WTC11 (cell line): Measurements from ENCODE around the gene NETO2. TPM values are rescaled to one million over a fixed set of nuclear protein-coding genes. Genes with fewer than 3 reads are reported as not detected.

Experiments
- ATAC-seq: fragments of 200-7000 bp; cut with Tn5 transposase; 2 replicates; pipeline ENCODE4 v1.10.0; 2021; ENCODE audit warnings: mild to moderate bottlenecking, moderate library complexity
- CTCF ChIA-PET: fragments of 300-600 bp; sonication (Branson Sonifier 250); formaldehyde crosslinking; loops from one replicate; lab custom pipeline; 2021; ENCODE audit warnings: antibody characterized with exemption; lab: Charles Lee
- POLR2A ChIA-PET: fragments of 350-600 bp; sonication (Branson Sonifier 250); formaldehyde crosslinking; loops from one replicate; lab custom pipeline; 2021; ENCODE audit warnings: antibody characterized with exemption; lab: Charles Lee
- DNase-seq: peaks from one replicate; pipeline ENCODE4 v3.0.0; 2021; ENCODE audit warnings: low spot score
- H3K27ac Mint-ChIP-seq: 2 replicates; pipeline ENCODE4 v1.8.0; 2021; ENCODE audit warnings: mixed read lengths
- H3K27me3 Mint-ChIP-seq: 2 replicates; pipeline ENCODE4 v1.8.0; 2021; ENCODE audit warnings: low read depth, mild to moderate bottlenecking, moderate library complexity, mixed read lengths
- H3K36me3 Mint-ChIP-seq: 2 replicates; pipeline ENCODE4 v1.8.0; 2021; ENCODE audit warnings: mixed read lengths
- H3K4me1 Mint-ChIP-seq: 2 replicates; pipeline ENCODE4 v1.8.0; 2022; ENCODE audit warnings: mixed read lengths
- H3K4me3 Mint-ChIP-seq: 2 replicates; pipeline ENCODE4 v1.8.0; 2021; ENCODE audit warnings: mild to moderate bottlenecking, moderate library complexity, mixed read lengths
- H3K9me3 Mint-ChIP-seq: 2 replicates; pipeline ENCODE4 v1.8.0; 2021; ENCODE audit warnings: mixed read lengths
- CBFB ChIP-seq: sonication (generic); formaldehyde crosslinking; IDR thresholded peaks from 2 replicates; pipeline ENCODE4 v1.8.1; 2022; ENCODE audit warnings: mild to moderate bottlenecking, low read depth, missing genetic modification reagents
- MYBL2 ChIP-seq: sonication (generic); formaldehyde crosslinking; IDR thresholded peaks from 2 replicates; pipeline ENCODE4 v1.8.1; 2023; ENCODE audit warnings: mild to moderate bottlenecking, moderate library complexity, missing genetic modification reagents
- NFATC4 ChIP-seq: fragments of 250-450 bp; sonication (Bioruptor Pico); IDR thresholded peaks from 2 replicates; pipeline ENCODE4 v1.9.0; 2021; ENCODE audit warnings: mild to moderate bottlenecking
- SMAD4 ChIP-seq: sonication (generic); formaldehyde crosslinking; IDR thresholded peaks from 2 replicates; pipeline ENCODE4 v1.8.0; 2022; ENCODE audit warnings: mild to moderate bottlenecking, missing genetic modification reagents
- ZNF219 ChIP-seq: sonication (generic); formaldehyde crosslinking; IDR thresholded peaks from 2 replicates; pipeline ENCODE4 v1.8.0; 2023; ENCODE audit warnings: missing genetic modification reagents, mild to moderate bottlenecking, borderline replicate concordance
- ZNF396 ChIP-seq: fragments of 250-450 bp; sonication (Bioruptor Pico); IDR thresholded peaks from 2 replicates; pipeline ENCODE4 v1.8.0; 2021; ENCODE audit warnings: mild to moderate bottlenecking, moderate library complexity, borderline replicate concordance
- total RNA-seq: library from RNA; stranded (reverse); gene quantifications from 3 replicates; pipeline ENCODE4 v1.2.3, GENCODE V29; 2021
- TF ChIP-seq, protein P1 (sequence below): sonication (generic); formaldehyde crosslinking; IDR thresholded peaks from 2 replicates; pipeline ENCODE4 v1.8.1; 2023; ENCODE audit warnings: mild to moderate bottlenecking, missing genetic modification reagents
- TF ChIP-seq, protein P2 (sequence below): sonication (generic); formaldehyde crosslinking; IDR thresholded peaks from 2 replicates; pipeline ENCODE4 v1.8.0; 2022; ENCODE audit warnings: mild to moderate bottlenecking, missing genetic modification reagents
- TF ChIP-seq, protein P3 (sequence below): sonication (generic); formaldehyde crosslinking; IDR thresholded peaks from 2 replicates; pipeline ENCODE4 v1.8.1; 2023; ENCODE audit warnings: mild to moderate bottlenecking, missing genetic modification reagents, moderate library complexity
- TF ChIP-seq, protein P4 (sequence below): sonication (generic); formaldehyde crosslinking; IDR thresholded peaks from 2 replicates; pipeline ENCODE4 v1.8.0; 2022; ENCODE audit warnings: mild to moderate bottlenecking, missing genetic modification reagents
- TF ChIP-seq, protein P5 (sequence below): fragments of 250-450 bp; sonication (Bioruptor Pico); IDR thresholded peaks from 2 replicates; pipeline ENCODE4 v1.9.0; 2021; ENCODE audit warnings: mild to moderate bottlenecking
- TF ChIP-seq, protein P6 (sequence below): sonication (generic); formaldehyde crosslinking; IDR thresholded peaks from 2 replicates; pipeline ENCODE4 v1.8.0; 2022; ENCODE audit warnings: missing genetic modification reagents

Gene NETO2
- total RNA-seq, 1 experiment from 2014 or later: 21.8 TPM

DNA sequence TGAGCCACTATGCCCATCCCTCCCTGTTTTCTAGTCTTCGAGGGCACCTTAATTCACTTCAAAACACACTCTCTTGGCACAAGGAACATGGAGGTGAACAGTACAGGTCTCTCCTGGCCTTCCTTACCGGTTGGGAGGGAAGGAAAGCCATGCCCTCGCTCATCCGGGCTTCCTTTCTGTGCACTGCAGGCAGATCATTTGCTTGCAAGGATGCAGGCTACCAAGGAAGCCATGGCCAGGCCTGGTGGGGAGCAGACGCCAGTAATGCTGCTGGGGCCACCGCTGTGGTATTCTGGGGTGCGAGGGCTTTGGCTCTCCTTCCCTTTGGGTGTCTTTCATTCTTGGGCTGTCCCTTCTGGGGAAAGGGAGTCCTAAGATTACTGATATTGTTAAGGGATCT is 89.4 kb downstream of the NETO2 start (continued):
- TF ChIP-seq, protein P1, sequence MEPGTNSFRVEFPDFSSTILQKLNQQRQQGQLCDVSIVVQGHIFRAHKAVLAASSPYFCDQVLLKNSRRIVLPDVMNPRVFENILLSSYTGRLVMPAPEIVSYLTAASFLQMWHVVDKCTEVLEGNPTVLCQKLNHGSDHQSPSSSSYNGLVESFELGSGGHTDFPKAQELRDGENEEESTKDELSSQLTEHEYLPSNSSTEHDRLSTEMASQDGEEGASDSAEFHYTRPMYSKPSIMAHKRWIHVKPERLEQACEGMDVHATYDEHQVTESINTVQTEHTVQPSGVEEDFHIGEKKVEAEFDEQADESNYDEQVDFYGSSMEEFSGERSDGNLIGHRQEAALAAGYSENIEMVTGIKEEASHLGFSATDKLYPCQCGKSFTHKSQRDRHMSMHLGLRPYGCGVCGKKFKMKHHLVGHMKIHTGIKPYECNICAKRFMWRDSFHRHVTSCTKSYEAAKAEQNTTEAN (CRISPR knock-in tag): no peak
- TF ChIP-seq, protein P2, sequence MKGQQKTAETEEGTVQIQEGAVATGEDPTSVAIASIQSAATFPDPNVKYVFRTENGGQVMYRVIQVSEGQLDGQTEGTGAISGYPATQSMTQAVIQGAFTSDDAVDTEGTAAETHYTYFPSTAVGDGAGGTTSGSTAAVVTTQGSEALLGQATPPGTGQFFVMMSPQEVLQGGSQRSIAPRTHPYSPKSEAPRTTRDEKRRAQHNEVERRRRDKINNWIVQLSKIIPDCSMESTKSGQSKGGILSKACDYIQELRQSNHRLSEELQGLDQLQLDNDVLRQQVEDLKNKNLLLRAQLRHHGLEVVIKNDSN (CRISPR knock-in tag): no peak

DNA sequence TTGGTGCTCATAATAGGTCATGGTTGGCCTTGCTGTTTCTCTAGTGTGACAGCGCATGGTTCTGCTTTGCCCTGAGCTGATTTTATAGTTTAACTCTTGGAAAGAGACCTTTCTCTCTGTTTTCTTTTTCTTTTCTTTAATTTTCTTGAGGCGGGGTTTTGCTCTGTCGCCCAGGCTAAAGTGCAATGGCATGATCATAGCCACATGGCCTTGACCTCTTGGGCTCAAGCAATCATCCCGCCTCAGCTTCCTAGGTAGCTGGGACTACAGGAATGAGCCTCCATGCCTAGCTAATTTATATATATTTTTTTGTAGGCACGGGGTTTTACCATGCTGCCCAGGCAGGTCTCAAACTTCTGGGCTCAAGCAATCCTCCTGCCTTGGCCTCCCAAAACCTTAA is 89.8 kb downstream of the NETO2 start:
- Mint-ChIP-seq H3K4me1 (no peaks in the 10 kb centered on the region), H3K36me3 (no peaks in the 10 kb centered on the region), H3K27ac (no peak overlapping the region), H3K27me3 (no peaks in the 10 kb centered on the region), H3K9me3 (no peaks in the 10 kb centered on the region), H3K4me3 (no peak overlapping the region)
- ATAC-seq (no peak), DNase-seq (no peak)
- CTCF ChIA-PET: no interaction called here
- POLR2A ChIA-PET: no interaction called here
- TF ChIP-seq, protein P3, sequence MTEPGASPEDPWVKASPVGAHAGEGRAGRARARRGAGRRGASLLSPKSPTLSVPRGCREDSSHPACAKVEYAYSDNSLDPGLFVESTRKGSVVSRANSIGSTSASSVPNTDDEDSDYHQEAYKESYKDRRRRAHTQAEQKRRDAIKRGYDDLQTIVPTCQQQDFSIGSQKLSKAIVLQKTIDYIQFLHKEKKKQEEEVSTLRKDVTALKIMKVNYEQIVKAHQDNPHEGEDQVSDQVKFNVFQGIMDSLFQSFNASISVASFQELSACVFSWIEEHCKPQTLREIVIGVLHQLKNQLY (CRISPR knock-in tag): no peak
- TF ChIP-seq MYBL2 (CRISPR knock-in tag) (no peak), ZNF219 (CRISPR knock-in tag) (no peak), CBFB (no peak), SMAD4 (CRISPR knock-in tag) (no peak), NFATC4 (CRISPR knock-in tag) (no peak)
- TF ChIP-seq, protein P4, sequence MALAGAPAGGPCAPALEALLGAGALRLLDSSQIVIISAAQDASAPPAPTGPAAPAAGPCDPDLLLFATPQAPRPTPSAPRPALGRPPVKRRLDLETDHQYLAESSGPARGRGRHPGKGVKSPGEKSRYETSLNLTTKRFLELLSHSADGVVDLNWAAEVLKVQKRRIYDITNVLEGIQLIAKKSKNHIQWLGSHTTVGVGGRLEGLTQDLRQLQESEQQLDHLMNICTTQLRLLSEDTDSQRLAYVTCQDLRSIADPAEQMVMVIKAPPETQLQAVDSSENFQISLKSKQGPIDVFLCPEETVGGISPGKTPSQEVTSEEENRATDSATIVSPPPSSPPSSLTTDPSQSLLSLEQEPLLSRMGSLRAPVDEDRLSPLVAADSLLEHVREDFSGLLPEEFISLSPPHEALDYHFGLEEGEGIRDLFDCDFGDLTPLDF (CRISPR knock-in tag): no peak
- TF ChIP-seq, protein P5, sequence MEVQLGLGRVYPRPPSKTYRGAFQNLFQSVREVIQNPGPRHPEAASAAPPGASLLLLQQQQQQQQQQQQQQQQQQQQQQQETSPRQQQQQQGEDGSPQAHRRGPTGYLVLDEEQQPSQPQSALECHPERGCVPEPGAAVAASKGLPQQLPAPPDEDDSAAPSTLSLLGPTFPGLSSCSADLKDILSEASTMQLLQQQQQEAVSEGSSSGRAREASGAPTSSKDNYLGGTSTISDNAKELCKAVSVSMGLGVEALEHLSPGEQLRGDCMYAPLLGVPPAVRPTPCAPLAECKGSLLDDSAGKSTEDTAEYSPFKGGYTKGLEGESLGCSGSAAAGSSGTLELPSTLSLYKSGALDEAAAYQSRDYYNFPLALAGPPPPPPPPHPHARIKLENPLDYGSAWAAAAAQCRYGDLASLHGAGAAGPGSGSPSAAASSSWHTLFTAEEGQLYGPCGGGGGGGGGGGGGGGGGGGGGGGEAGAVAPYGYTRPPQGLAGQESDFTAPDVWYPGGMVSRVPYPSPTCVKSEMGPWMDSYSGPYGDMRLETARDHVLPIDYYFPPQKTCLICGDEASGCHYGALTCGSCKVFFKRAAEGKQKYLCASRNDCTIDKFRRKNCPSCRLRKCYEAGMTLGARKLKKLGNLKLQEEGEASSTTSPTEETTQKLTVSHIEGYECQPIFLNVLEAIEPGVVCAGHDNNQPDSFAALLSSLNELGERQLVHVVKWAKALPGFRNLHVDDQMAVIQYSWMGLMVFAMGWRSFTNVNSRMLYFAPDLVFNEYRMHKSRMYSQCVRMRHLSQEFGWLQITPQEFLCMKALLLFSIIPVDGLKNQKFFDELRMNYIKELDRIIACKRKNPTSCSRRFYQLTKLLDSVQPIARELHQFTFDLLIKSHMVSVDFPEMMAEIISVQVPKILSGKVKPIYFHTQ (CRISPR knock-in tag): no peak

DNA sequence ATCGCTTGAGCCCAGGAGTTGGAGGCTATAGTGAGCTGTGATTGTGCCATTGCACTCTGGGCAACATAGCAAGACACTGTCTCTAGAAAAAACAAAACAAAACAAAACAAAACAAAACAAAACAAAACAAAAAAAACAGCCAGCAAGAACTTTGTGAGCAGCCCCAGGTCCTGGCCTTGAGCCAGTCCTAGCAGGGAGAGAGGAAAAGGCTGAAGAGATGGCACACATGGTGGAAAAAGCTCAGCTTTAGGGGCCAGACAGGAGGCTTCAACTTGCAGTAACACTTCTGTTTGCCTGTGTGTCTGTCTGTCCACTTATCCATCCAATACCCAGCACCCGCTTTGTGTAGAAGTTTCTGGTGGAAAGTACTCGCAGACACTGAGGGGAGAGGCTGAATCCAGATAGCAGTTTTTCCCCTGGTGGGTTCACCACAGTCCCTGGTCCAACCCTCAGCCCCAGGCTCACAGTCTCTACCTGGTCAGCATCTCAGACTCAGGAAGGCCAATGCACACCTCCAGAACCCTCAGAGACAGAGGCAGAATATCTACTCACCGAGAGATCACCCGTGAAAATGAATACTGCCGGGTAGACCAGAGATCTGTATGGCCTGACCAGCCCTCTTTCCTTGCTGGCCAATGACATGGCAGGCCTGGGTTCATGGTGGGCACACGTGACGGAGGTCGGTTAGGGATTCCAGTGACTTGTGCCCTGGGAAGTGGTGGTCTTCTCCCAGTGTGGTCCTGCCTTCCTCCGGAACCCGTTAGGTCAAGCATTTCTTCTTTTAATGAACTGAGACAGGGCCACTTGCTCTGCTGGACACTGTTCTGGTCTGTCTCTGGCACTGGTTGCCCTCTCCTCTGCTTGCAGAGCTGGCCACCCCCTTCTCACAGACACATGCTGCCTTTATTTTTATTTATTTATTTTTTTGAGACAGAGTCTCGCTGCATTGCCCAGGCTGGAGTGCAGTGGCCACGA is 90.8 kb downstream of the NETO2 start:
- Mint-ChIP-seq H3K27me3 (no peaks in the 10 kb centered on the region), H3K27ac (no peak overlapping the region), H3K4me3 (no peak overlapping the region), H3K4me1 (no peaks in the 10 kb centered on the region), H3K36me3 (no peaks in the 10 kb centered on the region), H3K9me3 (no peaks in the 10 kb centered on the region)
- CTCF ChIA-PET: interaction anchor here (1.1 kb wide), 1 partner anchor 88 kb away, joined by 3 read pairs; no protein-coding TSS in a partner anchor
- DNase-seq: no peak
- no peak for ATAC-seq
- TF ChIP-seq, protein P6, sequence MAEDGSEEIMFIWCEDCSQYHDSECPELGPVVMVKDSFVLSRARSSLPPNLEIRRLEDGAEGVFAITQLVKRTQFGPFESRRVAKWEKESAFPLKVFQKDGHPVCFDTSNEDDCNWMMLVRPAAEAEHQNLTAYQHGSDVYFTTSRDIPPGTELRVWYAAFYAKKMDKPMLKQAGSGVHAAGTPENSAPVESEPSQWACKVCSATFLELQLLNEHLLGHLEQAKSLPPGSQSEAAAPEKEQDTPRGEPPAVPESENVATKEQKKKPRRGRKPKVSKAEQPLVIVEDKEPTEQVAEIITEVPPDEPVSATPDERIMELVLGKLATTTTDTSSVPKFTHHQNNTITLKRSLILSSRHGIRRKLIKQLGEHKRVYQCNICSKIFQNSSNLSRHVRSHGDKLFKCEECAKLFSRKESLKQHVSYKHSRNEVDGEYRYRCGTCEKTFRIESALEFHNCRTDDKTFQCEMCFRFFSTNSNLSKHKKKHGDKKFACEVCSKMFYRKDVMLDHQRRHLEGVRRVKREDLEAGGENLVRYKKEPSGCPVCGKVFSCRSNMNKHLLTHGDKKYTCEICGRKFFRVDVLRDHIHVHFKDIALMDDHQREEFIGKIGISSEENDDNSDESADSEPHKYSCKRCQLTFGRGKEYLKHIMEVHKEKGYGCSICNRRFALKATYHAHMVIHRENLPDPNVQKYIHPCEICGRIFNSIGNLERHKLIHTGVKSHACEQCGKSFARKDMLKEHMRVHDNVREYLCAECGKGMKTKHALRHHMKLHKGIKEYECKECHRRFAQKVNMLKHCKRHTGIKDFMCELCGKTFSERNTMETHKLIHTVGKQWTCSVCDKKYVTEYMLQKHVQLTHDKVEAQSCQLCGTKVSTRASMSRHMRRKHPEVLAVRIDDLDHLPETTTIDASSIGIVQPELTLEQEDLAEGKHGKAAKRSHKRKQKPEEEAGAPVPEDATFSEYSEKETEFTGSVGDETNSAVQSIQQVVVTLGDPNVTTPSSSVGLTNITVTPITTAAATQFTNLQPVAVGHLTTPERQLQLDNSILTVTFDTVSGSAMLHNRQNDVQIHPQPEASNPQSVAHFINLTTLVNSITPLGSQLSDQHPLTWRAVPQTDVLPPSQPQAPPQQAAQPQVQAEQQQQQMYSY (CRISPR knock-in tag): no peak
- no peak for TF ChIP-seq ZNF396 (CRISPR knock-in tag)
- POLR2A ChIA-PET: no interaction called here
